Tibial nerve (tissue), 3 donors: ENCODE data around the gene KLK14.
A peak's percentile ranks its signal among the peaks of the same experiment; 100 is the strongest.

Experiments
- POLR2A ChIP-seq, 2 donors: fragments of 450-650 bp; IDR thresholded peaks; one replicate each; pipeline ENCODE4 v1.6.1; 2017; ENCODE audit warnings: antibody characterized with exemption in 2 of 2, mild to moderate bottlenecking in 2 of 2, moderate library complexity in 2 of 2
- TF ChIP-seq, protein P1 (sequence below), 5 experiments: fragments of 200-600 bp in 3 of 5; fragments of 450-650 bp in 2 of 5; sonication (generic) in 3 of 5; IDR thresholded peaks; one replicate each; pipeline ENCODE4 v1.5.1; 2016 to 2019; ENCODE audit warnings: antibody characterized with exemption in 5 of 5, mild to moderate bottlenecking in 3 of 5, moderate library complexity in 2 of 5

DNA sequence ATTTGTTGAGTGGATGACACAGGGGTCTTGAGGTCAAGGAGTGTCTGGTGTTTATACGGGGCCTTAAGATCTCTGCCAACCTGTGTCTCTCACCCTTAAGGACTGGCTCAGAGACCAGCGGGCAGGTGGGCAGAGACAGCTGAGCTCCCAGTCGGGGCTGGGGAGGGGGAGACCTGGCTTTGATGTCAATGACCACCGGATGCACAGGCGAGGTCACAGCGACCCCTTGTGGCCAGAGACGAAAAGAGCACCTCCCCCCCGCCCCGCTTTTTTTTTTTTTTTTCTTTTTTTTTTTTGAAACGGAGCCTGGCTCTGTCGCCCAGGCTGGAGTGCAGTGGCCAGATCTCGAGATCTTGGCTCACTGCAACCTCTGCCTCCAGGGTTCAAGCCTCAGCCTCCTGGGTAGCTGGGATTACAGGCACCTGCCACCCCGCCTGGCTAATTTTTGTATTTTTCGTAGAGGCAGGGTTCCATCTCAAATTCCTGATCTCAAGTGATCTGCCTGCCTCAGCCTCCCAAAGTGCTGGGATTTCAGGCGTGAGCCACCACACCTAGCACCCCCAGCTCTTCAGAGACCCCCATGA, 12.1 kb upstream of the KLK14 start:
- TF ChIP-seq, protein P1, sequence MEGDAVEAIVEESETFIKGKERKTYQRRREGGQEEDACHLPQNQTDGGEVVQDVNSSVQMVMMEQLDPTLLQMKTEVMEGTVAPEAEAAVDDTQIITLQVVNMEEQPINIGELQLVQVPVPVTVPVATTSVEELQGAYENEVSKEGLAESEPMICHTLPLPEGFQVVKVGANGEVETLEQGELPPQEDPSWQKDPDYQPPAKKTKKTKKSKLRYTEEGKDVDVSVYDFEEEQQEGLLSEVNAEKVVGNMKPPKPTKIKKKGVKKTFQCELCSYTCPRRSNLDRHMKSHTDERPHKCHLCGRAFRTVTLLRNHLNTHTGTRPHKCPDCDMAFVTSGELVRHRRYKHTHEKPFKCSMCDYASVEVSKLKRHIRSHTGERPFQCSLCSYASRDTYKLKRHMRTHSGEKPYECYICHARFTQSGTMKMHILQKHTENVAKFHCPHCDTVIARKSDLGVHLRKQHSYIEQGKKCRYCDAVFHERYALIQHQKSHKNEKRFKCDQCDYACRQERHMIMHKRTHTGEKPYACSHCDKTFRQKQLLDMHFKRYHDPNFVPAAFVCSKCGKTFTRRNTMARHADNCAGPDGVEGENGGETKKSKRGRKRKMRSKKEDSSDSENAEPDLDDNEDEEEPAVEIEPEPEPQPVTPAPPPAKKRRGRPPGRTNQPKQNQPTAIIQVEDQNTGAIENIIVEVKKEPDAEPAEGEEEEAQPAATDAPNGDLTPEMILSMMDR (IDR thresholded peaks at IDR 0.05) = peak in 4 of 5 experiments; percentile 33 to 61 (median 47)
- TF ChIP-seq POLR2A (IDR thresholded peaks at IDR 0.05) = no peak
